NB4 (cell line): ENCODE results near the gene NIPAL4.

Experiments
- CTCF ChIP-seq: IDR thresholded peaks from one replicate; pipeline ENCODE4 v1.5.1; 2012; ENCODE audit warnings: low read depth, low read length
- MAX ChIP-seq: IDR thresholded peaks from 2 replicates; pipeline ENCODE4 v1.6.1; 2011; ENCODE audit warnings: low read depth, low read length
- MYC ChIP-seq: IDR thresholded peaks from 2 replicates; pipeline ENCODE4 v1.6.1; 2011; ENCODE audit warnings: low read depth, low read length
- POLR2A ChIP-seq: IDR thresholded peaks from 2 replicates; pipeline ENCODE4 v1.6.1; 2011; ENCODE audit warnings: mild to moderate bottlenecking; ENCODE audit not compliant: insufficient read length; ENCODE audit errors: extremely low read depth

- no peak for TF ChIP-seq CTCF
- TF ChIP-seq POLR2A: no peak
- TF ChIP-seq MAX: no peak
- TF ChIP-seq MYC: no peak
These were observed 38.0 kb downstream of the NIPAL4 start for GRCh38 chr5:157497875-157498611.
